Inflammatory macrophage treated with lipopolysaccharide for 1 hour (primary cell): ENCODE results near the gene CCDC146.
A peak's percentile ranks its signal among the peaks of the same experiment; 100 is the strongest.
"Not testable (repeated sequence)": the region's sequence is repeated elsewhere in the genome, so short reads cannot be mapped to it uniquely, and the experiment has no call there.

Experiments
- DNase-seq, 2 donors: peaks; one replicate each; pipeline ENCODE4 v3.0.0-alpha.2; 2020 to 2022

Gene CCDC146

GRCh38 chr7:77154917-77155464 is 32.6 kb downstream of the CCDC146 start:
- not testable (repeated sequence) for DNase-seq

GRCh38 chr7:77155601-77156377 is 33.4 kb downstream of the CCDC146 start:
- not testable (repeated sequence) for DNase-seq

- not testable (repeated sequence) for DNase-seq
These were observed 34.6 kb downstream of the CCDC146 start for GRCh38 chr7:77157034-77157433.

- DNase-seq, result peak; percentile 85 to 87
These were observed 35.0 kb downstream of the CCDC146 start for GRCh38 chr7:77157446-77157845.

GRCh38 chr7:77171073-77171472 is 48.7 kb downstream of the CCDC146 start:
- DNase-seq, result not testable (repeated sequence)

GRCh38 chr7:77172437-77173172 is 50.2 kb downstream of the CCDC146 start:
- DNase-seq, result not testable (repeated sequence)

- not testable (repeated sequence) for DNase-seq
These were observed 52.0 kb downstream of the CCDC146 start for GRCh38 chr7:77174418-77174817.

- not testable (repeated sequence) for DNase-seq
These were observed 52.9 kb downstream of the CCDC146 start for GRCh38 chr7:77175274-77175800.

- DNase-seq, result not testable (repeated sequence)
These were observed 55.0 kb downstream of the CCDC146 start for GRCh38 chr7:77177321-77177904.

- DNase-seq, result not testable (repeated sequence)
These were observed 55.6 kb downstream of the CCDC146 start for GRCh38 chr7:77178024-77178423.

GRCh38 chr7:77181015-77181595 is 58.7 kb downstream of the CCDC146 start:
- no peak for DNase-seq

GRCh38 chr7:77181734-77182133 is 59.3 kb downstream of the CCDC146 start:
- DNase-seq, result no peak

- no peak for DNase-seq
These were observed 59.8 kb downstream of the CCDC146 start for GRCh38 chr7:77182261-77182660.

GRCh38 chr7:77184463-77184862 is 62.0 kb downstream of the CCDC146 start:
- no peak for DNase-seq

- DNase-seq, result no peak
These were observed 62.6 kb downstream of the CCDC146 start for GRCh38 chr7:77184990-77185389.

GRCh38 chr7:77185866-77186265 is 63.5 kb downstream of the CCDC146 start:
- peak in 1 of 2 donors; percentile 30 for DNase-seq

- DNase-seq, result peak; percentile 34 to 47
These were observed 66.5 kb downstream of the CCDC146 start for GRCh38 chr7:77188731-77189437.

- no peak for DNase-seq
These were observed 74.7 kb downstream of the CCDC146 start for GRCh38 chr7:77197141-77197540.

- DNase-seq, result peak; percentile 53 to 59
These were observed 76.9 kb downstream of the CCDC146 start, which contains the start of gene FGL2 for GRCh38 chr7:77199013-77199966. TSS of gene FGL2 (minus strand) at chr7:77199819. CDS start at chr7:77199793, 26 bp downstream.

- peak; percentile 39 to 46 for DNase-seq
These were observed 78.1 kb downstream of the CCDC146 start for GRCh38 chr7:77200542-77200941.
